Activated CD4-positive, alpha-beta T cell treated with anti-CD3 and anti-CD28 coated beads for 48 hours (primary cell): Measurements from ENCODE around the gene GGA1.
"Not testable (repeated sequence)": the region's sequence is repeated elsewhere in the genome, so short reads cannot be mapped to it uniquely, and the experiment has no call there.

Experiments
- DNase-seq: peaks from one replicate; pipeline ENCODE4 v3.0.0-alpha.2; 2020

Gene GGA1

GRCh38 chr22:37571258-37571991, 37.2 kb upstream of the GGA1 start:
- no peak for DNase-seq

GRCh38 chr22:37571992-37572373, 36.7 kb upstream of the GGA1 start:
- no peak for DNase-seq

GRCh38 chr22:37575490-37576003, 33.1 kb upstream of the GGA1 start:
- no peak for DNase-seq

- no peak for DNase-seq
These were observed 30.6 kb upstream of the GGA1 start for GRCh38 chr22:37578002-37578401.

GRCh38 chr22:37581504-37581903, 27.1 kb upstream of the GGA1 start:
- no peak for DNase-seq

- no peak for DNase-seq
These were observed 26.1 kb upstream of the GGA1 start for GRCh38 chr22:37582526-37582925.

GRCh38 chr22:37588546-37589215, 20.0 kb upstream of the GGA1 start:
- no peak for DNase-seq

GRCh38 chr22:37589636-37590035, 19.0 kb upstream of the GGA1 start:
- no peak for DNase-seq

GRCh38 chr22:37591081-37591480, 17.6 kb upstream of the GGA1 start:
- DNase-seq = not testable (repeated sequence)

- DNase-seq = no peak
These were observed 16.7 kb upstream of the GGA1 start for GRCh38 chr22:37591823-37592404.

- DNase-seq = no peak
These were observed 14.4 kb upstream of the GGA1 start for GRCh38 chr22:37594237-37594636.

GRCh38 chr22:37599153-37599552, 9.5 kb upstream of the GGA1 start:
- DNase-seq = no peak

GRCh38 chr22:37601203-37601539, 7.5 kb upstream of the GGA1 start:
- no peak for DNase-seq

GRCh38 chr22:37601540-37602442, 6.8 kb upstream of the GGA1 start:
- DNase-seq = no peak

- not testable (repeated sequence) for DNase-seq
These were observed 5.9 kb upstream of the GGA1 start for GRCh38 chr22:37602546-37603277.

GRCh38 chr22:37604074-37604473, 4.6 kb upstream of the GGA1 start:
- no peak for DNase-seq

GRCh38 chr22:37604875-37605274, 3.8 kb upstream of the GGA1 start:
- peak; percentile 49 for DNase-seq

- peak; percentile 93 for DNase-seq
These were observed 1.4 kb upstream of the GGA1 start for GRCh38 chr22:37607010-37607934.

- no peak for DNase-seq
These were observed 628 bp upstream of the GGA1 start for GRCh38 chr22:37607935-37608476.

GRCh38 chr22:37609240-37610152, 862 bp downstream of the GGA1 start:
- no peak for DNase-seq
